Left lobe of liver (tissue), 2 donors: ENCODE data around the gene COTL1. TPM values are rescaled to one million over a fixed set of nuclear protein-coding genes. Genes with fewer than 3 reads are reported as not detected.
"Not testable (repeated sequence)": the region's sequence is repeated elsewhere in the genome, so short reads cannot be mapped to it uniquely, and the experiment has no call there.

Experiments
- ATAC-seq: fragments of 200-7000 bp; cut with Tn5 transposase; one replicate; pipeline ENCODE4 v1.9.1; 2020; ENCODE audit warnings: mild to moderate bottlenecking, moderate library complexity
- DNase-seq: peaks from one replicate; pipeline ENCODE4 v3.0.0-alpha.2; 2020; ENCODE audit warnings: low spot score
- total RNA-seq: library from RNA; stranded (reverse); gene quantifications from one replicate; pipeline ENCODE4 v1.2.1, GENCODE V29; 2021
- donor health status: DM: no; HTN: no; CAD: no; lungs with moderate emphysema.
- donor health status: DM: no; HTN: yes; CAD: no.

COTL1 gene
- total RNA-seq, 1 donor from 2014 or later: 15.9 TPM

- no peak for DNase-seq
- no peak for ATAC-seq
Measured at GRCh38 chr16:84574191-84574590, 43.7 kb downstream of the COTL1 start.

DNA sequence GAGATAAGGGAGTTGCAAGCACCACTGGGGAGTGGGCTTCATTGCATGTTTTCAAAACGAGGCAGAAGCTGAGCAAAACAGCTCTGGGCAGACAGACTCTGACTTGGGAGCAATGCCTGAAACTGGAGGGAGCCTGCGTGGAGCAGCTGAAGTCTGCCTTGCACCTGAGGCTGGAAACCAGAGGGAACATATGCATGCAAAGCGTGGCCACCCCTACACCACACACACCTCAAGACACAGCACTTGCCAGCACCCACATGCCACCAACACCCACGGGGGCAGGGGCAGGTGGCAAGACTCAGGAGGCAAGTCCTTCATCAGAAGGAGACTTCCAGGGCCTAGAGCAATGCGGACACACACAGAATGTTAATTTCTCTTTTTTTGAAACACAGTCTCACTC is 45.8 kb downstream of the COTL1 start:
- no peak for DNase-seq

DNA sequence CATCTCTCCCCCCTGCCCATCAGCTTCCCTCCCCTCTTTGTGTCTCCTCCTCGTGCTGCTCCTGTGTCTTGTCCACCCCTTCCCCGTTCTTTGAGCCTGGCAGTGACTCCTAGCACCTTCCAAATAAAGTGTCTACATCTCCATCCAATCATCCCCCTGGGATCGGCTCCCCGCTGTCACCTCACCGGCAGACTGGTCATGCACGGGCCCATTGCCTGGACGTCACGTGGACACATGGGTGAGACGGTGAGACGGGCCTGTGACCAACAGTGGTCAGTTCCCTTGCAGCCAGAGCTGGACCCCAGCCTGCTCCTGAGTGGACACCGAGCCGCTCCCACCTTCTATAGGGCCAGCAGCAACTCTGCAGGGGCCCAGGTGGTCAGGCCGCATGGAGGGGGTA is 46.4 kb downstream of the COTL1 start:
- ATAC-seq (no peak), DNase-seq (no peak)

More for the DNA sequence above, 45.8 kb downstream of the COTL1 start:
- ATAC-seq: no peak

GRCh38 chr16:84570739-84571403 is 47.0 kb downstream of the COTL1 start:
- ATAC-seq: no peak
- no peak for DNase-seq

DNA sequence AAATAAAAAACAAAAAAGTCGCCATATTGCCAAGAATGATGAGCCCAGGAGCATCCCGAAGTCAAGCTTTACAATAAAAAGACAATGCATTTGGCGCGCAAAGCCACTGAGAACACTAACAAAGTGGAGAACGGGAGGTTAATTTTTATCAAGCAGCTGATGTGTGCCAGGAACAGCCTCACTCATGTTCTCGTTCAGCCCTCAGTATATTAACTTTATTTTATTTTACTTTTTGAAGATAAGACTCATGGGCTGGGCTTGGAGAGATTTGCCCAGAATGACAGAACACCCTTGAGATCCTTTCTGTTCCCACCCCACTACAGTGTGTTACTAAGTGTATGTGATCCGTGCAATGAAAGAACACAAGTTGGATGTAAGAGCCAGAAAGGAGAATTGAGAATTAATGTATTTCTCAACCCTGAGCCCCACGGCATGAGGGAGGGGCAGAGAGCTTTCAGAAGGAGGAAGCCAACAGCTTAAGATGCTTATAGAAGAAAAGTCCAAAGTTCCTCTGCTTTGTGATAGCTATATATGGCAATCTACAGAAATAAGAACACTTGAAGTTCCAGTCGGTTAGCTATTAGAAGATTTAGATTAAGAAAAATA is 48.4 kb downstream of the COTL1 start:
- peak; percentile 31 for ATAC-seq
- no peak for DNase-seq

DNA sequence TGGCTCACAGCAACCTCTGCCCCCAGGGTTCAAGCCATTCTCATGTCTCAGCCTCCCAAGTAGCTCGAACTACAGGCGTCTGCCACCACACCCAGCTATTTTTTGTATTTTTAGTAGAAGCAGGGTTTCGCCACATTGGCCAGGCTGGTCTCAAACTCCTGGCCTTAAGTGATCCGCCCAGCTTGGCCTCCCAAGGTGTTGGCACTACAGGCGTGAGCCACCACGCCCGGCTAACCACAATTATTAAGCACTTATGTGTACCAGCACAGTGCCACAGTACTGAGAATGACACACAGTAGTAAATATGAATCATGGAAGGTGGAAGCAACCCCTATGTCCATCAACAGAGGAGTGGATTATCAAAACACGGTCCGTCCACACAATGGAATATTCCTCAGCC is 49.8 kb downstream of the COTL1 start:
- no peak for DNase-seq
- ATAC-seq: no peak

DNA sequence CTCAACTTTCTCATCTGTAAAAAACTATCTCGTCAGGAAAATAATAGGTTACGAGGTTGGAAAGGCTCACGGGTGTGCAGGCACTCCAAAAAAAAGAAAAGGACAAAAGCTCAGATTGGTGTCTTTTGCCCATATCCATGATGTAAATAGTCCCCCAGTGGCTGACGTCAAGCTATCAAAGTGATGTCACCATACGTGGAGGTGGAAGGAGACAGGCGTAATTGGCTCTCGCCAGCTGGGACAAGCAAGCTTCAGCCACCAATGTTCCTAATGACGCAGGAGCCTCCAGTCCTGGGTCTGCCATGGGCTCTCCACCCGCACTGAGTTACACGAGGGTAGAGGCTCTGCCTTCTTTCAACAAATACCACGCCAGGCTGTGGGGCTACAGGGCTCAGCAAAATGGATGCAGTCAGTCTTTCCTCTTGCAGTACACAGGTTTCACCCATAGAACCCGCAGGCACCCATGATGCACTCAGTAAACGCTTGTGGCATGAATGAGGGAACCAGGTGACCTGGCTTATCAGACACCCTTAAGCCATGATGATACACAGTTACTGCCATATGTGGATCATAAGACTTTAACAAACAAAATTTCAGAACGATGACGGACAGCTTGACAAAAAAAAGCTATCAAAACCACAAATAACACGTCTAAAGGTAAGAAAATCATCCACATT is 50.5 kb downstream of the COTL1 start:
- DNase-seq: no peak
- no peak for ATAC-seq

DNA sequence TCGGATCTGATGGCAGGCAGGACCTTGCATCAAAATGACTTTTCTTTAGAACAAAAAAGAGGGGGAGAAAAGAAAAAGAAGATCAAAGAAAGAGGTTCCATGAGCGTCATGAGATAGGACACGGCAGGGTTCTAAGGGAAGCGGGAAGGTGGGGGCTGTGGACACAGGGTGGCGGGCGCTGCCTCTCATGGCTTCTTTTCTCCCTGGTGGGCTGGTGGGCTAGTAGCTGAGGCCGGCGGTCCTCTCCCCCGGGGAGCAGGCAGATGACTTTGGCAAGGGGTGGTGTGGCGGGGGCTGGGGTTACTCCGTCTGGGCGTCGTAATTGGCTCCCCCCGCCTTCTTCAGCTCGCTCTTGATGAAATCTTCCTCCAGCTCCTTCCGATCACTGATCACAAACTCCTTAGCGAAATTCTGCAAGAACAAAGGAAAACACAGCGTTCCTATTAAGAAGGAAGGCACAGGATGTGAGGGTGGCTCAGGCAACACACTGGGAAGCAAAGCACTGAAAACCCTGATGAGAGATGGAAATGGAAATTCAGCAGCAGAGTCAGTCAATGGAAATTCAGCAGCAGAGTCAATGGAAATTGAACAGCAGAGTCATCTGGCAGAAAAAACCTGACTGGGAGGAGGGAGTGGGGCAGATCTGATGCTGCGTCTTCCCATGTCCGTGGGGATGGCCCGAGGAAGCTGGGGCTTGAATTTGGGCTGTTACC is 51.2 kb downstream of the COTL1 start:
- DNase-seq (no peak), ATAC-seq (no peak)

DNA sequence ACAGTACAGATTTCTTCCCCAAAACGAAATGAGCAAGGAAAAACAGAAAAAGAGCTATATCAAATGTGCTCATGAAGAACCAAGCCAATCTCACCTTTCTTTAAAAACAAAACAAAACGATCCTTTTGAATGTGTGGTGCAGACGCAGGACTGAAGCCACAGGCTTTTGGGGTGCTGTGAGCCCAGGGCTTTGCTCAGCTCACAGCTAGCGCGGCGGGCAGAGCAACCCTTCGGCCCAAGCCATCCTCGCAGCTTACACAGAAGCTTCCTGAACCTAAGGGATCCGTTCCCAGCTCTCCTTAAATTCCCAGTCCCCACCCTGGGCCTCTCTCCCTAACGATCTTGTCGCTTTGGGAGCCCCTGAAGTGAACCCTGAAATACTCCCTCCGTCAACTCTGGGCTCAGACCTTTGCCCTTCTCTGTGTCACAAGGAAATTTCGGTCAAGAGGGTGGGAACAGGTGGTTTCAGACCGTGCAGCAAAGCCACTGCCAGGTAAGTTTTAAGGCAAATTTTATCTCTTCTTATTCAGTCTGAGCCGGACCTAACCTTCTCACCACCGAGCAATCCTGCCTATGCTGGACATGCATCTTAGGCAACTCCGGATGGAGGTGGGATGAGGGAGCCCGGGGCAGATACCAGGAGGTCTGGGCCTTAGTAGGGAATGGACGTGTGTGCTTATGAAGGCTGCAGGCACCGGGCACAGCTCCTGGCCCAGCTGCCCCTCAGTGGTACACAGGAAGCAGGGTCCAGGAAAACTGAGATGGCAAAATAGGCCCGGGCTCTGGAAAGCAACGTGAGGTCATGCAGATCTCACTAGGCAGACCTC is 52.0 kb downstream of the COTL1 start:
- DNase-seq: no peak
- no peak for ATAC-seq

- no peak for DNase-seq
- no peak for ATAC-seq
Measured at GRCh38 chr16:84563786-84564420, 54.0 kb downstream of the COTL1 start.

- no peak for DNase-seq
- no peak for ATAC-seq
Measured at GRCh38 chr16:84563064-84563715, 54.7 kb downstream of the COTL1 start.

GRCh38 chr16:84562174-84562815 is 55.6 kb downstream of the COTL1 start:
- DNase-seq: no peak
- peak; percentile 33 for ATAC-seq

GRCh38 chr16:84561291-84561690 is 56.6 kb downstream of the COTL1 start:
- DNase-seq: no peak
- ATAC-seq: no peak

DNA sequence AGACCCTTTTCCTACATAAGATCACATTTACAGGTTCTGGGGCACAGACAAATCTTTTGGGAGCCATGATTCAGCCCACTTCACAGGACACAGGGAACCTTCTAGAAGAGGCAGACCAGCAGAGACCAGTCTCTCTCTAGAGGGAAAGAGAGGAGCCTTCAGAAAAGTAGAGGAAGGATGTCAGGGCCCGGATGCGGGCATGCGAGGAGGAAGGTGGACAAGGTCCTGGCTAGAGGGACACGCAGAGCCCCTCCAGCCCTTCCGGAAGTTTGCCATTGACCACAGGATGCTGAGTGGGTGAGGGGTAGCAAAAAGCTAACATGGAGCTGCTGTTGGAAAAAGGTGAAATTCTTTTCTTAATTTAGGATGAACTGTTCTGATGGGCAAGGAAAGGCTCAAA is 57.6 kb downstream of the COTL1 start:
- DNase-seq: no peak
- ATAC-seq: no peak

DNA sequence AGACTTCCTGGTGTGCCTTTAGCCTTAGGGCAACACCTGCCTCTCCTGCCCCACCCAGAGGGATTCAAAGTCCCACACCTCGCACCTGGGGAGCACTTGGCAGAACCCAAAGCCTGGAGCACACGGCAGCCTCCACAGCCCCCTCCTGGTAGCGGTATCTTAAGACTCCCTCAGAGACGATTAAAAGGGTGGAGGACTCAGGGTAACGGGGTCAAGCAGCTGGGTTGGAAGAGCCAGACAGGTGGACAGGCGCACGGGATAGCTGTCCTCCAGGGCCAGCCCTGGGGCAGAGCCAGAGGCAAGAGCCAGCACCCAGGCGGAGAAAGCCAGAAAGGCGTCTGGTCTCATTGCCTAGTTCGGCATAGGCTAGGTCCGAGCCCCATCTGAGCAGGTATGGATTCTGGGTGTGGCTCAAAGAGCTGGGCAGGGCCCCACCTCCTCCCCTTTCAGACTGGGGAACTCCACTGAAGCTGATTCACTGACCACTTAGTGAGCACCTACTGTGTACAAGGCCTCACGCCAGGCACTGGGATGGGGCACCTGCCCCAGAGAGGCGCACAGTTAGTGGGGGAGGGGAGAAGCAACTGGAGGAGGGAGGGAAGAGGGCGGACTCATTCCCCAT is 58.5 kb downstream of the COTL1 start:
- DNase-seq: no peak
- no peak for ATAC-seq

- not testable (repeated sequence) for ATAC-seq, DNase-seq
Measured at GRCh38 chr16:84558850-84559249, 59.0 kb downstream of the COTL1 start.

GRCh38 chr16:84557504-84557903 is 60.4 kb downstream of the COTL1 start:
- DNase-seq: no peak
- no peak for ATAC-seq

- DNase-seq: no peak
- no peak for ATAC-seq
Measured at GRCh38 chr16:84557059-84557458, 60.8 kb downstream of the COTL1 start.
